C4-2B (cell line): ENCODE results near the gene CA12.
A peak's percentile ranks its signal among the peaks of the same experiment; 100 is the strongest.

ENCODE experiments used
- H3K27ac ChIP-seq: fragments of 450-650 bp; 2 replicates; pipeline ENCODE4 v1.5.1; 2017
- CTCF ChIP-seq: fragments of 450-650 bp; conservative IDR thresholded peaks from 2 replicates; pipeline ENCODE4 v1.5.1; 2017; ENCODE audit warnings: mild to moderate bottlenecking
- ZFX ChIP-seq: fragments of 450-650 bp; IDR thresholded peaks from 2 replicates; pipeline ENCODE4 v1.6.1; 2017

Gene CA12

GRCh38 chr15:63365273-63365680, 16.4 kb downstream of the CA12 start:
- peak overlapping the region; percentile 4 for H3K27ac ChIP-seq
- TF ChIP-seq ZFX (no peak), CTCF (no peak)

- H3K27ac ChIP-seq = no peak overlapping the region
Observed at GRCh38 chr15:63364399-63365272, 17.0 kb downstream of the CA12 start.

GRCh38 chr15:63363292-63363691, 18.4 kb downstream of the CA12 start:
- TF ChIP-seq CTCF (no peak), ZFX (no peak)
- H3K27ac ChIP-seq = no peak overlapping the region

More at GRCh38 chr15:63364399-63365272, 17.0 kb downstream of the CA12 start:
- TF ChIP-seq CTCF = no peak
- no peak for TF ChIP-seq ZFX

GRCh38 chr15:63362885-63363284, 18.8 kb downstream of the CA12 start:
- H3K27ac ChIP-seq = no peak overlapping the region
- TF ChIP-seq CTCF (no peak), ZFX (no peak)

GRCh38 chr15:63362196-63362595, 19.4 kb downstream of the CA12 start:
- no peak overlapping the region for H3K27ac ChIP-seq
- TF ChIP-seq CTCF = no peak
- no peak for TF ChIP-seq ZFX

- TF ChIP-seq CTCF (no peak), ZFX (no peak)
- H3K27ac ChIP-seq = no peak overlapping the region
Observed at GRCh38 chr15:63360170-63360569, 21.5 kb downstream of the CA12 start.

GRCh38 chr15:63358241-63359029, 23.2 kb downstream of the CA12 start:
- TF ChIP-seq CTCF = no peak
- TF ChIP-seq ZFX = no peak
- H3K27ac ChIP-seq = no peak overlapping the region
